RWPE2 (cell line): ENCODE measurements around the gene NEB.
A peak's percentile ranks its signal among the peaks of the same experiment; 100 is the strongest.

ENCODE experiments used
- ATAC-seq: fragments of 200-7000 bp; cut with Tn5 transposase; 3 replicates; pipeline ENCODE4 v1.9.1; 2021; ENCODE audit warnings: low read depth
- DNase-seq: peaks from one replicate; pipeline ENCODE4 v3.0.0-alpha.2; 2020; ENCODE audit warnings: low spot score
- H3K27ac ChIP-seq: fragments of 450-650 bp; 2 replicates; pipeline ENCODE4 v1.5.1; 2017; ENCODE audit warnings: mild to moderate bottlenecking; ENCODE audit not compliant: poor library complexity, severe bottlenecking
- H3K27me3 ChIP-seq: fragments of 250-450 bp; sonication (Bioruptor Pico); 2 replicates; pipeline ENCODE4 v1.5.1; 2021; ENCODE audit warnings: mild to moderate bottlenecking, moderate library complexity; ENCODE audit not compliant: insufficient read depth, poor library complexity, severe bottlenecking
- H3K36me3 ChIP-seq: fragments of 250-450 bp; sonication (Bioruptor Pico); 2 replicates; pipeline ENCODE4 v1.5.1; 2020; ENCODE audit warnings: low read depth, mild to moderate bottlenecking, moderate library complexity
- H3K4me1 ChIP-seq: fragments of 250-450 bp; sonication (Bioruptor Pico); 2 replicates; pipeline ENCODE4 v1.5.1; 2021; ENCODE audit warnings: mild to moderate bottlenecking, moderate library complexity; ENCODE audit not compliant: insufficient read depth, poor library complexity, severe bottlenecking
- H3K4me3 ChIP-seq: fragments of 250-450 bp; sonication (Bioruptor Pico); 2 replicates; pipeline ENCODE4 v1.5.1; 2021; ENCODE audit warnings: mild to moderate bottlenecking, moderate library complexity; ENCODE audit not compliant: severe bottlenecking
- H3K9me3 ChIP-seq: fragments of 250-450 bp; sonication (Bioruptor Pico); 2 replicates; pipeline ENCODE4 v1.5.1; 2021; ENCODE audit warnings: mild to moderate bottlenecking, moderate library complexity; ENCODE audit not compliant: severe bottlenecking
- CTCF ChIP-seq: fragments of 450-650 bp; IDR thresholded peaks from one replicate; pipeline ENCODE4 v1.5.1; 2017; ENCODE audit warnings: mild to moderate bottlenecking, moderate library complexity; ENCODE audit not compliant: poor library complexity, severe bottlenecking

The NEB gene

GRCh38 chr2:151634736-151635467 is 99.4 kb downstream of the NEB start:
- DNase-seq (no peak), ATAC-seq (no peak)
- no peak overlapping the region for H3K4me3 ChIP-seq
- H3K4me1 ChIP-seq: no peaks in the 10 kb centered on the region
- no peaks in the 10 kb centered on the region for H3K27me3 ChIP-seq
- H3K36me3 ChIP-seq: no peaks in the 10 kb centered on the region
- TF ChIP-seq CTCF: no peak
- no peaks in the 10 kb centered on the region for H3K9me3 ChIP-seq
- no peak overlapping the region for H3K27ac ChIP-seq

GRCh38 chr2:151632993-151633565 is 101.2 kb downstream of the NEB start:
- no peaks in the 10 kb centered on the region for H3K36me3 ChIP-seq
- no peak overlapping the region for H3K4me3 ChIP-seq
- H3K27ac ChIP-seq: no peak overlapping the region
- ATAC-seq (no peak), DNase-seq (no peak)
- H3K27me3 ChIP-seq: no peaks in the 10 kb centered on the region
- H3K4me1 ChIP-seq: no peaks in the 10 kb centered on the region
- no peaks in the 10 kb centered on the region for H3K9me3 ChIP-seq
- TF ChIP-seq CTCF: peak; percentile 72

GRCh38 chr2:151630372-151630771 is 103.9 kb downstream of the NEB start:
- Histone ChIP-seq H3K4me1 (no peaks in the 10 kb centered on the region), H3K27me3 (no peaks in the 10 kb centered on the region), H3K36me3 (no peaks in the 10 kb centered on the region), H3K9me3 (no peaks in the 10 kb centered on the region), H3K27ac (no peak overlapping the region), H3K4me3 (no peak overlapping the region)
- no peak for TF ChIP-seq CTCF
- ATAC-seq (no peak), DNase-seq (no peak)

GRCh38 chr2:151627353-151627752 is 106.9 kb downstream of the NEB start:
- H3K9me3 ChIP-seq: no peaks in the 10 kb centered on the region
- no peaks in the 10 kb centered on the region for H3K4me1 ChIP-seq
- TF ChIP-seq CTCF: no peak
- H3K27ac ChIP-seq: no peak overlapping the region
- no peaks in the 10 kb centered on the region for H3K27me3 ChIP-seq
- H3K4me3 ChIP-seq: no peak overlapping the region
- ATAC-seq (no peak; the same call in 2 of the 3 replicates), DNase-seq (no peak)
- H3K36me3 ChIP-seq: no peaks in the 10 kb centered on the region

GRCh38 chr2:151624271-151624670 is 110.0 kb downstream of the NEB start:
- DNase-seq (no peak), ATAC-seq (no peak)
- H3K27ac ChIP-seq: no peak overlapping the region
- no peak for TF ChIP-seq CTCF
- no peaks in the 10 kb centered on the region for H3K27me3 ChIP-seq
- no peaks in the 10 kb centered on the region for H3K36me3 ChIP-seq
- H3K4me1 ChIP-seq: no peaks in the 10 kb centered on the region
- no peaks in the 10 kb centered on the region for H3K9me3 ChIP-seq
- no peak overlapping the region for H3K4me3 ChIP-seq
